Measurements from ENCODE around the gene CACNA2D4.

DNA sequence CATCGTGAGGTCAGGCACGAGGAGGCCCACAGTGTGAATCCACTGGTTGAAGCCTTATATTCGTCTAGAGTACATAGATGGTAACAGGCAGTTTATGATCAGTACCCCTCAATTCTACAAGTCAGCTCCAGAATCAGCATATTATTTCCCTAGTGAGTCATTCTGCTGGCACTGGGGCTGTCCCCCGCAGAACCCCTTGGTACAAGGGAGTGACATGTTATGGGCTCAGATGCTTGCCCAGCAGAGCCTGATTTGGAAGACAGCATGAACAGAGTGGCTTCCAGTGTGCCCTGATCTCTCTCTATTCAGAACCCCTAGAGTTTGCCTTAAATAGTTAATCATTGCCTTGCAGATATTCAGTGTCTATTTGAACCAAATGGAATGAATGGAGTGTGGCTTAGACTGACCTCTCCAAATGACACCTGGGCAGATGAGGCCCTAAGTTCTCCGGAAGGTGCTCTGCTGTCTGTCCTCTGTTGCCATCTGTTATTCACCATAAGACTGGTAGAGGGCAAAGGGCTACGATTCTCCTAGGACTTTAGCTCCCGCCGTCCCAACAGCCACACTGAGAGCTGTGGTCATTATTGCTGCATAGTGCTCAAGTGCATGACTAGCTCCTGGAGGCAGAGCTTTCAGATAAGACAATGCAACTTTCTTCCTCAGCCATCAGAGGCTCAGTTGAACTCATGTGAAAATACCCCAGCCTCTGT lies 41.1 kb downstream of the CACNA2D4 start:
- TF ChIP-seq CTCF (IDR thresholded peaks at IDR 0.05; ENCODE audit: extremely low read depth in 1 of 2, insufficient read depth in 1 of 2, low read depth in 1 of 2, low read length in 2 of 2): no peak
- no peak for TF ChIP-seq POLR2A (IDR thresholded peaks at IDR 0.05; ENCODE audit: low read depth, low read length)
- TF ChIP-seq MAX (IDR thresholded peaks at IDR 0.05; ENCODE audit: insufficient read depth, insufficient read length): no peak

Data from endothelial cell of umbilical vein (primary cell).